Measurements from ENCODE around the gene TRPC4.
A peak's percentile ranks its signal among the peaks of the same experiment; 100 is the strongest.

Gene TRPC4

DNA sequence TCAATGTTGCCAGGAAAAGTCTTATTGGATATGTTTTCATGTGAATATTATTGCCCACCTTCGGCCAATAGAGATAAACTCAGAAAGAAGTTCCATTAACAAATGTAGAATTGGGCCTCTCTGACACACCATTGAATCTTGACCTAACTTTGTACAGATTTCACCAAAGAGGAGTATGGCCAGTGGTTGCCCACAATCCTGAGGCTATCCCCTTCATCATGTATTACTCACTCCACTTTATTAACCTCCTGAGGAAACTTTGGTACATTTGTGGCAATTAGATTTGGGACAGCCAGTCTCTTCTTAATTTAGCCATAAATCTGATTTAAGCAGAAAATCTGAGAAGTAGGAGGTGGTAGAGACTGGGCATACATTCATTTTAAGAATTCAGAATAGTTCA lies 217.7 kb downstream of the TRPC4 start:
- no peak for DNase-seq

DNA sequence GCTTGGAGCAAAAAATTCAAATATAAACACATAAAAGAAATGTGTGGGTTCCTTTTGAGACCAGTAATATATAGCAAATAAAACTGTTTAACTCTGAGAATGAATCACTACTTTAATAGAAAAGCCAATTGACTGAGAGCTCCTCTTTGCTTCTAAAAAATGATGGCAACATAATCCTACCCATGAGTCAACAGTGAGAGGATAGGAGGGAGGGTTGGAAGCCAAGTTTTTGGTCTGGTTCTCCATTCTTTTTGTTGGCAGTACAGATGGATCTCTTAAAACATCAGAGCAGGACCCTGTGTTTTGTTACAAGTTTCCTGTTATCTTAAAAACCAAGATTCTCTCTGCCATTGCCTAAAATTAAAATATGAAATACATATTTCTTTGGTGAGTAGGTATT lies 221.0 kb downstream of the TRPC4 start:
- DNase-seq, result no peak

DNA sequence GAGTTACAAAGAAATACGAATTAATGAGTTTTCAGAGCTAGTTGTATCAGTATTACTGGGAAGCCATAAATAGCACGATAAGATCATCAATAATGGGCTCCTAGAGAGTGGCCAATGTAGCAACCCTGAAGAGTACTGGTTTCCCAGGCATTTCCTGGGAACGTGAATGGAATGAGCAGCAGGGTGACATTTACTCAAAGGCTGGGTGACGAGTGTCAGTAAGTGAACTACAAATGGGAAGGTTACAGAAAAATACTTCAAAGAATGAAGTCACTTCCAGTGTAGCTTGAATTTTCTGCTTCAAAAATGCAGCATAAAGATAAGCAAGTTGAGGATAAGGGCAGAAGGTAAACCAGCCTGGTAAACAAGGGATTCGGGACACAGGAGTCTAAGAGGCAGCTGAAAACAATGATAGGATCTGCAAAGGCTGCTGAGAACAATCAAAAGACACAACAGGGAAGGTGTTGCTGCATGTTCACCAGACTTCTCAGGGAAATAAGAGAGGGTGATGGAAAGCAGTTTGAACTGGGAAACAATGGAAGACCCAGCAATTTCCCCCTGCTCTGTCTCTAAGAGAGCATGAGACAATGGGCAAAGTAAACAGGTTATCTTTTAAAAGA lies 222.4 kb downstream of the TRPC4 start:
- DNase-seq, result no peak

DNA sequence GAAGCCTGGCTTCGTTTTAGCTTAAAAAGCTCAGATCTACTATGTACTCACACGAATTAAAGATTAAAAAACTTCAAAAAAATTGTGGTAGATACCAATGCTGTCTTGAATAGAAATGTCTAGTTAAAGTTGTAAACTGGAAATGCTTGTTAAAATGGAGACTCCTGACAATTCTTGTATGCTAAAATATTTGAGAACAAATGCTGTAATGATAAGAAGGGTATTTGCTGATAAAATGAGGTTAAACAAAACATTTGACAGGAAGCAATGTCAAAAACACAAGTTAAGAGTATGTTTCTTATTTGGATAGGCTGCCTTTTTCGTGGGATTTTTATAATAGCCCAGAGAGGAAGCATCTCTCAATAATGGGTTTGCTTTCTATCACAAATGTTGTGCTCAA lies 223.0 kb downstream of the TRPC4 start:
- no peak for DNase-seq

DNA sequence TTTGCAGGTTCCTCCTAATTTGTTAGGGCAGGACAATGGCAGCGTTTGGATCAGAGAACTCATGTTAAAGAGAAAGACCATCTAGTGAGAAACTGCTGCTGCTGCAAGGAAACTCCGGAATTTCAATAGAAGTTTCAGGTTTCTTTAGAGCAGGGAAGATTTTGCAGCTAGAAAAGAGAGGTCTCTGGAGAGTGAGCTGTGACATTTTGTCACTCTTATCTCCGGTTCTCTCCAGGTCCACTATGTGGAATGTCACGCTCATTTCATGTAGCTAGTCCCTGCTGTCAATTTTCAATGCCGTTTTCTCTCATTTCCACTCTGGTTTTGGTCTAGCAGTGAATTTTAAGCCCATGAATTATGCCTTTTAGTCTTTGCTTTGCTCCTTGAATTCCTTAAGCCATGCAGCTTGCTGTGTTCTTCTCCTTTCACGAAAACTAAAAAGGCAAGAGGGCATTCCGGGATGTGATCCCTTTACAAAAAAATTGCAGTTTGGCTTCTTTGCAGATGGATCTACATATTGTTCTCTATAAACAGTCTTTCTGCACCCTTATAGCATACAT lies 224.3 kb downstream of the TRPC4 start:
- no peak for DNase-seq

DNA sequence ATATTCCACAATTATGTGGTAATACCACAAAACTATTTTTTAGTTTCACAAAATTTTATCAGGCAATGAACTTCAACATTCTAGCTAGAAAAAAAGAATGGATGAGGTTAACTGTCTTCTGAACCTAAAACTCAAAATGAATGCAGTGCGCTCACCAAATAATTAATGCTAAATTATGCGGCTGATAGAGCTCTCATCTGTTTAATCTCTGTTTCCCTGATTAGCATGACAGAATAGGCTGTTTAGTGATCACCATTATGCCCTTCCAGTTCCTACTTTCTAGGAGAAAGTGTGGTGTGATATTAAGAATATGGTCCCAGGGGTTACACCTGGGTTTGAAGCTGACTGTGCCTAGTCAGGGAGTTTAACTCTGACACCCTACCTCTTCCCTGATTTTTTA lies 228.2 kb downstream of the TRPC4 start:
- no peak for DNase-seq

DNA sequence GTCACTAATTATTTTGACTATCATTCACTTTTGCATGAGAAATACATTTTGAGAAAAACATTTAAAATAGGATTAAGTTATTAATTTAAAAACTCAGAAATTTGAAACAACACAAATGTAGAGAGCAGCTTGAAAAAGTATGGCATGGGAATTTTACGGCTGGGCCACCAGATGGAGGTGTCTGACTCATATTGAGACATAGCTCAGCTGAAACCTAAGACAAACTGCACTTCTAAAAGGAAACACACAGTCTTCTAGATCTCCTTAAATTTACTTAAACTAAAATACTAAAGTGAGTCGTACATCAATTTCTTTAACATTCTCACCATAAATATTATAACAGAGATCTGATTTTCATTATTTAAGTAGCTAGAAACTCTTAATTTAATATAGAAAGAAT lies 229.1 kb downstream of the TRPC4 start:
- no peak for DNase-seq

DNA sequence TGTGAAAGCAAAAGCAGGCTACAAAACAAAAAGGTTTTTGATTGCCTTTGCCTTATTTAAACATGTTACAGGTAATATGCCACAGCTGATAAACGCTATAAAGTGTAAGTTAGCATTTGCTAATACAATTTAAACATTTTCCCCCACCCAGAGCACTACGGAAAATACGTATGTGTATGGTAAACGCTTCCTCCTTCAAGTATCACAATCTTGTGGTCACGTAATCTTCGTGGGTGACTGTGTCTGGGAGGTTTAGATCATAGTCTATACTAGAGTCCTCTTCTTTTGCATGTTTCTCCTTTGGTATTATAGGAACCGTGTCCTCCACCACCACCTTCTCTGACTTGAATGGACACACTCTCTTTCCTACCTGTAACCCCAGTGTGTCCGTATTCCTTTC lies 232.9 kb downstream of the TRPC4 start:
- DNase-seq, result no peak

DNA sequence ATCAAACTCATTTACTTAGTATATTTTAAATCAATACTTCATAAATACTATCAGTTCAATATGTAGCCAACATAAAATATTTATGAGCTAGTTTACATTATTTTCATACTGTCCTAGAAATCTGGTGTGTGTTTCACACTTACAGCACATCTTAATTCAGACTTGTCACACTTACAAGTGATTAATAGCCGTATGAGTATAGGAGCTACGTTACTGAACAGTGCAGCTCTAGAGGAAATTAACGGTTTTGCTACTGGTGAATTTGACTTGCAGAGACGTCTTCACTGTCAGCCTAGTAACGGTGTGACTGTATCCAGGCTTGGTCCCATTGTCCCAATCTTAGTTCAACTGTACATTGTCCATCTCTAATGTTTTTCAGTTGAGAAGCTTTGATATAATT lies 237.3 kb downstream of the TRPC4 start:
- no peak for DNase-seq

DNA sequence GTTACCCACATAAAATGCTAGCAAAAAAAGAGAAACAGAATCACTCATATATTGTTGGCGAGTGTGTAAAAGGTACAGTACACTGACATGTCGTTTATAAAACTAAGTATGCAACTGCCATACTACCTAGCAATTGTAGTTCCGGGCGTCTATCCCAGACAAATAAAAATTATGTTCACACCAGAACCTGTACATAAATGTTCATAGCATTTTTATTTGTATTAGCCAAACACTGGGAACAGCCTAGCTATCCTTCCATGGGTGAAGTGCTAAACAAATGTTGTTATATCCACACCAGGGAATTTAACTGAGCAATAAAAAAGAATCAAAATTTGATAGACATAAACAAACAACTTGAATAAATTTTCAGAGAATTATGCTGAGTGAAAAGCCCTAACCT lies 242.1 kb downstream of the TRPC4 start:
- DNase-seq, result peak; percentile 56

DNA sequence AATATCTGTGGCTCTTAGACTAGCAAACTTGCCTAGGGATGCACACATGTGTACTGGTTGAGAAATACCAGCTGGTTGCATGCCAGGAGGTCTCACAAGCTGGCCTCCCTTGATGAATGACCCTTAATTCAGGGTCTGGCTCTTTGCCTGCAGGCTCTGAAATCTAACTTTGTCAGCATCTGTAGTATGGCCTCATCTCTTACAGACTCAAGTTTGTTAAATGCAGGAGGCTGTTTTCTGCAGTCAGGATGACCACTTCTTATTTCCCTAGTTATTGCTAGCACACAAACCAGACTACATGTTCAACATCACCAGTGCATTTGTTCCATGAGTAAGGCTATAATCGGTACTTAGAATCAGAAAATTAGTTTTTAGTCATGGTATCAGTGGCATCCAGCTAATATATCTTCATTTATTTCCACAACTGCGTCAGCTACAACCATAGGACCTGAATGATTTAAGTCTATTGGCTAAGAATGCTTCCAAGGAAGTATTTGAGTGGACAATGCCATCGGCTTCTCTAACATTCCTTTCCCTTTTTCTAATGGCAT lies 247.7 kb downstream of the TRPC4 start:
- no peak for DNase-seq

DNA sequence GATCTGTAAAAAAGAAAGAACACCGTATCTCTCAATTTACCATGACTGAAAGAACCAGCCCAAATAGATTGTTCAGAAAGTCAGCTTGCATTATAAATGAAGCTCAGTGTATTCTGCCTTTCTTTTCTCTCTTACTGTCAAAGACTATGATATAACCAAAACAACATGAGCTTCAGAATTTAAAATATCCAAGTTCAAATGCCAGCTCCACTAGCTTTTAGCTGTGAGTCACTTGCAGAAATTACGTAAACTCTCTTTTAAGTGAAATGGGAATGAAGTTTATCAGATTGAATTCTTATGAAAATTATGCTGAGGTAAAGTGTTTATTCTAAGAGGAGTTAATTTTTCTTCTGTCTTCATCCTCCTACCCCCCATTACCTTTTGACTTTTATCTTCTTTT lies 251.0 kb downstream of the TRPC4 start:
- DNase-seq, result no peak

DNA sequence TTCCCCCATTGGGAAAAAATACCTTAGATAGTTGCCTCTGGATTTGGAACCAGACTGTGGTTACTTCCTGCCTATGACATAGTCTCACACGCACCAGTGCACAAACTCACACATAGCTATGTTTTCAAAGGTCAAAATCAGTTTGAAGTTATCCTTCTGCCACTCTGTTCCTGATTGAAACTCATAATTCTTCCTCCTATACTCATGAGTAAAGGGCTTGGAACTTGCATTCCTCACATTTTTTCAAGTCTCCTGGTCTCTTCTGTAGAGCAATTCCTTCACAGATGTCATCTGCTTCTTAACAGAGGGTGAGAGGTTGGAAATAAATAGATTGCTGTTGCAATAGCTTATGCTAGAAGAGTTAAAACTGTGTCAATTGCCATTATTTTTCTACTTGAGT lies 252.4 kb downstream of the TRPC4 start:
- no peak for DNase-seq

DNA sequence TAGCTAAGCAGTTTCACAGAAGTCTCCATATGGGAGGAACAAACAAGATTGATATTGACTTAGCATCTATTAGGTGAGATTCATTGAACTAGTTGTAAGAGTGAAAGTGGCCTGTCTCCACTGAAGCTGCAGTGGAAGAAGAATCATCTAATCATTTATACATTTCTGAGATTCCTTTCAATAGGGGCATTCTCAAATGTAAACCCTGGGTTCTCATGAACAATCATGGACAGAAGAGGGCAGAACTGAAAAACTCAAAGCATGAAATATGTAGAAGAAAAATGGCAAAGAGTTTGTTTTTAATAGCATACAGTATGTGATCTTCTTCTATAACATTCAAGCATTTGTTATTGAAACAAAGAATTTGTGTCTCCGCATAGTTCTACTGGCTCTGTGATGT lies 253.4 kb downstream of the TRPC4 start:
- no peak for DNase-seq

DNA sequence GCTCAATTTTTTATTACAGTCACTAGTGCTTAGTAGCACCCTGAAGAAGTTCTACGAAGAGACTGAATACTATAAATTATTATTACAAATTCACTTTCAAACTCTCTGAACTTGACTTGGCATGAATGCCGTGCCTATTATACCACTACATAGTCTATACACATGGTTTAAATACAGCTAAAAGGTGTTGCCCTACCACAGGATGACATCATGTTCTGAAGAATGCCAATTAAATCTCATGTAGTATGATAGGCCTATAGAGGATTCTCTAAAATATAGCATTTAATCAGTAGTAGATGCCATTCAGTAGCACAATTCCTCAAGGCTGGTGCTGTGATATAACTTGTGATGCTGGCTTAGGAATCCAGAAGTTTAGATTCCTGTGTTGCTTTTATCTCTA lies 254.3 kb downstream of the TRPC4 start:
- no peak for DNase-seq

DNA sequence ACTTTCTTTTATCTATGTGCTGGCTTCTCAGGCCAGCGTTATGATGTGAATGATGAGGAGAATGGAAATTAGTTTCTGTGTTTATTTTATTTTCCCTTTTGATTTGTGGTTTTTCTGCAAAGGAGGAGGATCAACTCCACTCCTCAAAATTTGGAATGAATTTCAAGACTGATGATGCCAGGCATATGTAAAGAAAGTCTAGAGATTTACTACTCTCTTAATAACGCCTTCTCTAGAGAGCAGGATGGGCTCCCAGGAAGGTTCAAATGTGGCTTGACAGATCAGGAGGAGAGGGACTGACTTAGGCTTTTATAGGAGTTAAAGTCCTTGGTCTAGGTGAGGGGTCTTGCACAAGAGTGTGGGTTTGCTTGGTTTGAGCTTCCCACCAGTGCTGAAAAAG lies 255.9 kb downstream of the TRPC4 start:
- DNase-seq, result no peak

DNA sequence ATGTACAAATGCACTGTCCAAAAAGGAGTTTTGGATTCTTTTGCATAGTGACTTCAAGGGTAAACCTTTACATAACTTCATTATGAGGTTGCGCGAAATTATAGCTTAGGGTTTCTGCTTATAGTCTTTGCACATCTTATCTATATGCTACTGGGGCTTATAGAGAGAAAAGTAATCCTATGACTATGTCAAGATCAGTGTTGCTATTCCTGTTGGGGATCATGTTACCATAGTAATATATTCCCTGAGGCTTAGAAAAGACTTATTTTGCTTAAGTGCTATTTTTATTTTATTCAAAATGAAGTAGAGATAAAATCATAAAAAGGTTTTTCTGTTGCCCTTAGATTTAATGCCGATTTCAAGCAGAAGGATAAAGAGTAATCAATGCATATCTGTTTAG lies 256.3 kb downstream of the TRPC4 start:
- no peak for DNase-seq

DNA sequence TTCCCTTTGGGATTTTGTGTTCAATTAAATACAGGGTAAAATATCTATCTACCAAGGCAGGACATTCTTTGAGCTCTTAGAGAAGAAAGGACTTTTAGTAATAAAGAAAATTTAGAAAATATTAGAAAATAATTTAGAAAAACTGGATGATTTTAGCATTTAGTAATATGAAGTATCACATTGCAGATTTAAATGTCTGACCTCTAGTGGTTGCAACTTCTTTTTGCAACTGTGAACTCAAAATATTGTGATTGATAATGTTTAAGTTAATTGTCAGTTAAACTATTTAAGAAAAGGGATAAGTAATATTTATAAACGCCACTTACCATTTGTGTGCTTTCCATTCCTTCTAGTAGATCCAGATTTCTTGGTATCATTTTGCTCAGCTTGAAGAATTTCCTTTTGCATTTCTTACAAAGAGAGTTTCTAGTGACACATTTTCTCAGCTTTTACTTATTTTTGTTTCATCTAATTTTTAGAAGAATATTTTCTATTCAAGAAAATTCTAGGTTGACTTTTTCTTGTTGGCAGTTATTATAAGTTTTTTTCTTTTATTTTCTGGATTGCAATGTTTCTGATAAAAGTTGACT lies 260.7 kb downstream of the TRPC4 start:
- DNase-seq, result no peak

DNA sequence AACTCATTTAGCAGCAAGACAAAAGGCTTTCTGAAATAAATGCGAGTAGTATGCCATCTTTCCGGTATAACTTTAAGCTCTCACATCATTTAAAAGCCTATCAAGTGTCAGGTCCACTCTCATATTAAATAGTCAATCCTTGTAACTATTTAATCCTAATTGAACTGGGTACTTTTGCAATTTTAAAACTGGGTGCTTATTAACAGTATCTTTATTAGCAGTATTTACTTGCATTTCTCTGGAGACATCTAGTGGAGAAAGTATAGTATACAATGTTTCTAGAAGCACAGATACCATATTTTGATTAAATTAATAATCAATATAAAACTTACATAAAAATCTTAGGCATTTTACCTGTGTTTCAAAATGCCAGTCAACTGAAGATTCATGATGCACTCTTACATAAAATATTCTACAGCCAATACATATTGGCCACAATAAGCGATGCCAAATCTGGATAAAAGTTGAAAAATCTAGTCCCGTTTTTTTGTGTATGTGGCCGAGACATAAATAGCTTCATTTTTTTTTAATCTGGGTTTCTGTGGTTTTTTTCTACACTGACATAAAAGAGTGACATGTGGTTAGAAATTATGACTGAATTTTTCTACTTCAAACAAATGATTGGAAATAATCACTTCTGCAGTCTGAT lies 266.7 kb downstream of the TRPC4 start:
- DNase-seq, result no peak

DNA sequence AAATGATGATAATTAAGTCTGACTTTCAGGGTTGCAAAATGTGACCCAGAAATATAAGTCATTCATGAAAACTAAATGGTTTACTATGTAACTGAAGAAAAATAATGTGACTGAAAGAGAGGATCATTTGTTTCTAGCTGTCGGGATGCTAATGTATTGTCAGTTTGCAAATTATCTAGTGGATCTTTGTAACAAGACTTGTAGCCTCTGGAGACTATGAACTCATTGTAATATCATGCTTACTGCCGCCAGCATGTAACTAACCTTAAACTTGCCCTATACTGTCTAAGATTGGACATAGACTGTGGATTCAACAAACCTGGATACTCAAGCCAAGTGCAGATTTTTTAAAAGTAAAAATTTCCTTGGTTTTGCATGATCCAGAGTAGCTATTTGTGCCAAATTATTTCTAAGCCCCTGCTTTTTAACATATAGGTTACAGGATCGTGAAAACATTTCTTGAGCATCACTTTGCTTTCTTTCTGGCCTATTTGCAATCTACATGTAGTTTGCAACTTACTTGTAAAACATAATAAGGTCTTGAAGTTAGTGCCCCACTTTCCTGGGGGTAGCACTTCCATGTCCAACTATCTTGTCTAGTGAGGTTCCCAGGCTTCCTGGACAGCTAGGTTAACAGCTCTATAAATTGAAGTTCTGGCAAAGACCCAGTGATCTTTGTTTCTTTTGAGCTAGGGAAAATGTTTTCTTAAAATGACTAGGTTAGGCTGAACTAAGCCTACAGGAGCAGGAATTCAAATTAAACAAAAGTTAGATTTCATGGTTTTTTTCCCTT lies 267.7 kb downstream of the TRPC4 start:
- no peak for DNase-seq

DNA sequence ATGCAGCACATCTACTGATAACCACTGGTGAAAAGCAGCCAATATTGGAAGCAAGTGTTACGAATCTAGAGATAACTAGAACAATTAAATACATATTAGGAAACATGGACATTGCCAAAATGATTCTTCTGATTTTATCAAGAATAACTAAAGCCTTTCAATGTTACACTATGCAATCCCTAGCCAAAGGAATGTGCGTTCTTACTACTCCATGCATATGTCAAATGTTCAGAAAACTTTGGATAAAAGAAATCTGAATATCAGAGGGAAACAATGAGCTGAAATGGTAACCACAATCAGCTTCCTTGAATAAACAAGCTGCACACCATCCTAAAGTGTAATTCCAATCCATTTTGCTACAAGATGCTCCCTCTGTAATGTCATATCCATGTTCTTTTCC lies 270.1 kb downstream of the TRPC4 start:
- DNase-seq, result no peak

DNA sequence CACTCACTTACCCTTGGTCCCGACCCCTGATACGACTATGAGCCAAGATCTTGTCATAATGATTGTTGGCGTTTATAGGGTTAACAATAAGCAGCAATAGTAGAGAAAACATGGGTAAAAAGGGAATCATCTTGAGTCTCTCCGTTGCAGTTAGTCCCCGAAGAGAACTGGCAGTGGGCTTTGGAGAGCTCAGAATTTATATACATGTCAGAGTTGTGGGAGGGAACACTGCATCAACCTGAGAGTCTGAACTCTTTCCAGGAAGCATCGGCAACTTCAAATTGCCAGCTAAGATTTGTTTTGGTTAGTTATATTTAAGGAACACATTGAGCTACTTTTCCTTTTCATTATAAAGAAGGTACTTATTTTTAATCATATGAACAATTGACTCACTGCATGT lies 271.0 kb downstream of the TRPC4 start, which contains the start of gene POSTN:
Gene POSTN, minus strand, starts transcription at position 172 of the 400 bp plus-strand sequence. Its CDS starts 42 bp downstream, at position 130.
- no peak for DNase-seq

DNA sequence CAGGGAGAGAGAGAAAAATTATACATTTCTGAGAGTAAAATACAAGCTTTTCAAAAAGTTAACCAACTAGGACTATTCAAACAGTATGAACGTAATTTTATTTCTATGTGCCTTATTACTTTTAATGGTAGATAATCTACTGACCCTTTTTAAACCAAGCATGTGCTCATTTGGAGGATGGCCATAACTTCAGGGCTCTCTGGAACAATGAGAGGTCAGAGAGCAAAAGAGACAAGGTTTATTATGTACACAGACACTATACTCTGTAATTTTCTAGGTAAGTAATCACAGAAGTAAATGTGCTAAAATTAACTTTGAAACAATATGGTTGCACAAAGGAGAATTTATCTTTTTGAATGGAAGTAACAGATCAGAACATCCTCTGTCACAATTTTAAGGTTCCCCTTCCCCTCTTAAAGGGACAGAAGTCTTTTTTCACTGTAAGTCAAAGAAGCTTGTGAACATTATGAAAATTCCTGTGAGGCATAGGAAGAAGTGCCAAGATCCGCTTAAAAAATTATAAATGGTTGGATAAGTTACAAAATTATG lies 272.0 kb downstream of the TRPC4 start:
- DNase-seq, result no peak
